Endothelial cell of umbilical vein (primary cell): ENCODE measurements around the gene NTMT1.

Source experiments
- CTCF ChIP-seq, 2 donors: IDR thresholded peaks; 1 replicate in 1 of 2; 2 replicates in 1 of 2; pipeline ENCODE4 v1.5.1; 2011; ENCODE audit warnings: low read length in 2 of 2, mild to moderate bottlenecking in 2 of 2, moderate library complexity in 2 of 2, control low read depth in 1 of 2, inconsistent platforms in 1 of 2, low read depth in 1 of 2; ENCODE audit not compliant: insufficient read depth in 1 of 2; ENCODE audit errors: extremely low read depth in 1 of 2
- EZH2 ChIP-seq: IDR thresholded peaks from 2 replicates; pipeline ENCODE4 v1.6.1; 2012; ENCODE audit warnings: borderline replicate concordance, low read depth, mild to moderate bottlenecking, moderate library complexity, low read length, inconsistent platforms; ENCODE audit not compliant: severe bottlenecking
- FOS ChIP-seq: IDR thresholded peaks from 2 replicates; pipeline ENCODE4 v1.6.1; 2011; ENCODE audit warnings: mild to moderate bottlenecking, low read length, moderate library complexity, borderline replicate concordance; ENCODE audit not compliant: insufficient read depth
- GATA2 ChIP-seq: IDR thresholded peaks from 2 replicates; pipeline ENCODE4 v1.7.0; 2011; ENCODE audit warnings: low read depth, mild to moderate bottlenecking, moderate library complexity, mixed read lengths, low read length; ENCODE audit not compliant: insufficient read length, insufficient read depth
- JUN ChIP-seq: IDR thresholded peaks from 2 replicates; pipeline ENCODE4 v1.6.1; 2011; ENCODE audit warnings: borderline replicate concordance, low read depth; ENCODE audit not compliant: insufficient read length, insufficient read depth
- MAX ChIP-seq: IDR thresholded peaks from 2 replicates; pipeline ENCODE4 v1.6.1; 2011; ENCODE audit not compliant: insufficient read depth, insufficient read length
- MYC ChIP-seq: IDR thresholded peaks from one replicate; pipeline ENCODE4 v1.6.1; 2011; ENCODE audit warnings: mild to moderate bottlenecking, low read depth, low read length
- POLR2A ChIP-seq: IDR thresholded peaks from 2 replicates; pipeline ENCODE4 v1.6.1; 2012; ENCODE audit warnings: low read depth, mild to moderate bottlenecking, control low read depth, low read length
- POLR2AphosphoS5 ChIP-seq: IDR thresholded peaks from 2 replicates; pipeline ENCODE4 v1.6.1; 2012; ENCODE audit warnings: low read depth, mild to moderate bottlenecking, control low read depth, low read length, moderate library complexity; ENCODE audit not compliant: insufficient read depth

GRCh38 chr9:129587487-129588262, 38.3 kb upstream of the NTMT1 start:
- TF ChIP-seq MAX = no peak
- TF ChIP-seq CTCF (IDR thresholded peaks at IDR 0.05; ENCODE audit: extremely low read depth in 1 of 2, insufficient read depth in 1 of 2, low read depth in 1 of 2, low read length in 2 of 2) = no peak
- no peak for TF ChIP-seq JUN
- no peak for TF ChIP-seq POLR2AphosphoS5
- no peak for TF ChIP-seq POLR2A
- TF ChIP-seq EZH2 = no peak
- TF ChIP-seq GATA2 = no peak
- no peak for TF ChIP-seq MYC
- TF ChIP-seq FOS = no peak
